Measurements from ENCODE around the gene GOLGA8Q. TPM values are rescaled to one million over a fixed set of nuclear protein-coding genes. Genes with fewer than 3 reads are reported as not detected.

The GOLGA8Q gene
- total and polyA plus RNA-seq, 2 experiments from 2014 or later = 0.76 TPM; not detected in 1

Small RNA genes lying within 50 kb of the gene (small RNA-seq; reads per million reads assigned to genes)
- gene RF00096 (ENCODE audit: low read depth, low replicate concordance) = not detected
- not detected for gene RN7SL796P (ENCODE audit: low read depth, low replicate concordance)

Other genes starting within 250 kb of the GOLGA8Q start
- gene CHRFAM7A, start 158.5 kb upstream of the GOLGA8Q start, total RNA-seq (2014; rRNA removed; shearing (Covaris generic)) = not detected in 2 replicates
- not detected in 2 replicates for gene CHRFAM7A, start 158.5 kb upstream of the GOLGA8Q start, polyA plus RNA-seq (2016; fragmentation: Nextera tagmentation; extraction: Ambion mirVana)
- gene GOLGA8R, start 137.8 kb upstream of the GOLGA8Q start, total RNA-seq (2014; rRNA removed; shearing (Covaris generic)) = 0.65 and 1.0 TPM in 2 replicates
- gene GOLGA8R, start 137.8 kb upstream of the GOLGA8Q start, polyA plus RNA-seq (2016; fragmentation: Nextera tagmentation; extraction: Ambion mirVana) = 0.06 and 0.16 TPM in 2 replicates
- gene GOLGA8H, start 52.0 kb downstream of the GOLGA8Q start, total RNA-seq (2014; rRNA removed; shearing (Covaris generic)) = not detected in 2 replicates
- not detected in 2 replicates for gene GOLGA8H, start 52.0 kb downstream of the GOLGA8Q start, polyA plus RNA-seq (2016; fragmentation: Nextera tagmentation; extraction: Ambion mirVana)

All from GM23248 (cell line).